Thyroid gland (tissue), 4 donors: ENCODE data around the gene C14orf39.

ENCODE experiments used
- CTCF ChIP-seq, 6 experiments: fragments of 200-600 bp in 3 of 6; fragments of 450-650 bp in 3 of 6; sonication (generic) in 3 of 6; IDR thresholded peaks; one replicate each; pipeline ENCODE4 v1.5.1; 2016 to 2019; ENCODE audit warnings: antibody characterized with exemption in 6 of 6, mild to moderate bottlenecking in 2 of 6, inconsistent platforms in 1 of 6, moderate library complexity in 1 of 6
- POLR2A ChIP-seq, 2 donors: fragments of 450-650 bp; IDR thresholded peaks; one replicate each; pipeline ENCODE4 v1.6.1; 2017; ENCODE audit warnings: antibody characterized with exemption in 2 of 2, mild to moderate bottlenecking in 2 of 2, moderate library complexity in 1 of 2

- TF ChIP-seq CTCF (IDR thresholded peaks at IDR 0.05): no peak
- TF ChIP-seq POLR2A (IDR thresholded peaks at IDR 0.05): no peak
These were observed 3.1 kb downstream of the C14orf39 start for GRCh38 chr14:60482743-60483142.
